Measurements from ENCODE around the gene KATNAL1.

GRCh38 chr13:30212256-30212655, 95.1 kb downstream of the KATNAL1 start:
- TF ChIP-seq GATA2 (IDR thresholded peaks at IDR 0.05; ENCODE audit: low read depth, low read length) (no peak), GATA3 (IDR thresholded peaks at IDR 0.05; ENCODE audit: low read depth, low read length) (no peak)
